ENCODE measurements around the gene SCAPER.
"Not testable (repeated sequence)": the region's sequence is repeated elsewhere in the genome, so short reads cannot be mapped to it uniquely, and the experiment has no call there.

The SCAPER gene

DNA sequence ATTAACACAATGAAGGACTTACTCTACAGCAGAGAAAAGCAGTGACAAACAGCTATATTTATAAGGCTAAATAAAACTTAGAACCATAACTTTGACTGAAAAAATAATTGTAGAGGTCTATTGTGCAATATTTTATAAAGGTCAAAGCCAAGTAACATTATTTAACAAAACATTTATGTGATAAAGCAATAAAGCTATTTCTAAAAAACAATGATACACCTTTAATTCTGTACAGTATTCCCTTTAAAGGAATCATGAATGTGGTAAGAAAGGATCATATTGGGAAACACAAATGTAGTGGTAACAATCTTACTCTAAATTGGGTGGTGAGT, 332.2 kb downstream of the SCAPER start:
- no peak for DNase-seq (ENCODE audit: low read depth)

- no peak for DNase-seq (ENCODE audit: low read depth)
These were observed 338.9 kb downstream of the SCAPER start for GRCh38 chr15:76566276-76566675.

DNA sequence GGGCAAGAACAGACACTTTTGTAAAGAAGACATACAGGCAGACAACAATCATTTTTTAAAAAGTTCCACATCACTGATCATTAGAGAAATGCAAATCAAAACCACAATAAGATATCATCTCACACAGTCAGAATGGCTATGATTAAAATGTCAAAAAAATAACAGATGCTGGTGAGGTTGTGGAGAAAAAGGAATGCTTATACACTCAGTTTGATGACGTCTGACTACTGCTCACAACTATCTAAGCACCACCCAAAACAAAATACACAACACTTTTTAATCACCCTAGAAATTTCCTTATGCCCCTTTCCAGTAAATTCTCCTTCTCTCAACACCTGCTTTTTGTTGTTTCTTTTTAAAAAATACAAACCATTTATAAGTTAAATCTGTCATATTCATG, 339.8 kb downstream of the SCAPER start:
- DNase-seq (ENCODE audit: low read depth), result no peak

DNA sequence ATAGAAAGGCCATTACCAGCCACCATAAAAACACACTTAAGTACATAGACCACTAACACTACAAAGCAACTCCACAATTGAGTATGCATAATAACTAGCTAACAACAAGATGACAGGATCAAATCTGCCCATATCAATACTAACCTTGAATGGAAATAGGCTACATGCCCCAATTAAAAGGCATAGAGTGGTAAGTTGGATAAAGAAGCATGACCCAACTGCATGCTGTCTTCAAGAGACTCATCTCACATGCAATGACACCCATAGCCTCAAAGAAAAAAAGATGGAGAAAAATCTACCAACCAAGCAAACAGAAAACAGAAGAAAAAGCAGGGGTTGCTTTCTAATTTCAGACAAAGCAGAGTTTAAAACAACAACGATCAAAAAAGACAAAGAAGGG, 349.9 kb downstream of the SCAPER start:
- no peak for DNase-seq (ENCODE audit: low read depth)

DNA sequence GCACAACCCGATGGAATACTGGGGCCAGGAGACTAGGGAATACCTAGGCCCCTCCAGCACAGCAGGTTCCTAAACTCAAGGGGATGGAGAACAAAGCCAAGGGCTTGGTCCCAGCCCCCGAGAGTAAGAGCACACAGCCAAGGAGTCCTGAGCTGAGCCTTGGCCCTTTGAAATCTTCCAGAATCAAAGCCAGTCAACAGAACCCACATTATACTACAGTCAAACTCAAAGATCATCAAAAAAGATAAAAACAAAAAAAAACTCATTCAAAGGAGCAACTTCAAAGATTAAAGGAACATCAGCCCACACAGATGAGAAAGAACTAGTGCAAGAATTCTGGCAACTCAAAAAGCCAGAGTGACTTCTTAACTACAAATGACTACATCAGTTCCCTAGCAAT, 351.6 kb downstream of the SCAPER start:
- no peak for DNase-seq (ENCODE audit: low read depth)

- no peak for DNase-seq (ENCODE audit: low read depth)
These were observed 352.0 kb downstream of the SCAPER start for GRCh38 chr15:76553102-76553501.

GRCh38 chr15:76546805-76547204, 358.3 kb downstream of the SCAPER start:
- no peak for DNase-seq (ENCODE audit: low read depth)

- no peak for DNase-seq (ENCODE audit: low read depth)
These were observed 371.1 kb downstream of the SCAPER start for GRCh38 chr15:76533995-76534394.

DNA sequence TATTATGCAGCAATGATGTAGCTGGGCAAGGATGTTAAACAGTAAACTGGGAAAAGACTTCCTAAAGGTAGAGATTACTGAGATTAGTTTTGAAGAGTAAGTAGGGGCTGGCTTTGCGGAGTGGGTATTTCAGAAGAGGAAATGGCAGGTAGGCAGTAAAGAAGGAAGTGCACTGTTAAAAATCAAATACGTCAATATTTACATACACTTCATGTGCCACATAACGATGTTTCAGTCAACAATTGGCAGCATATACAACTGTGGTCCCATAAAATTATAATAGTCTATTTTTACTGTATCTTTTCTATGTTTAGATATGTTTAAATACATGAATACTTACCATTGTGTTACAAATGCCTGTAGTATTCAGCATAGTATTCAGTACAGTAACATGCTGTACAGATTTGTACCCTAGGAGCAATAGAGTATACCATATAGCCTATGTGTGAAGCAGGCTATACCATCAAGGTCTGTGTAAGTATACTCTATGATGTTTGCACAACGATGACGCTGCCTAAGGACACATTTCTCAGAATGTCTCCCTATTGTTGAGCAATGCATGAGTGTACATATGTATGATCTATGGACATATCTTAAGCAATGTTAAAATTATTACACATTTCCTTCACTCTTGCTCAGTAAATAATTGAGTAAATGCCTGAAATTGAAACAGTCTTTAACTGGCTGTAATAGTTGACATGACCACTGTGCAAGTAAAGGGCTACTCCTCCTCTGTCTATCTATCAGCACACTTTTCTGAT, 371.9 kb downstream of the SCAPER start:
- DNase-seq (ENCODE audit: low read depth), result no peak

DNA sequence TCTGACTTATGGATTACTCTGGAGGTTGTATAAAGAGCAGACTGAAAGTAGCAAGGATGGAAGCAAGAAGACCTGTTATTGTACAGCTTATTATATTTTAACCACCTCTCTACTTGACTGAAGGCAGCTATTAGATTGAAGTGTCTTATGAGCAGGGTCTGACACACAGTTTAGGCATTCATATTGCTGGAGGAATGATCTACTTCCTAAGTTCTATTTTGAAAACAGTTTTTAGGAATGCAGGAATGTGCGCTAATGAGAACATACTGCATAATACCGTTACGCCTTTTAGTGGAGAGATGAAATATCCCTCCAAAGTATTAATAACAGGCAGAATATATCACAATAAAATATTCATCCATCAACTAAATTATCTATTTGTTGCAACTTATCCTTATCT, 375.2 kb downstream of the SCAPER start:
- DNase-seq (ENCODE audit: low read depth), result peak; percentile 23

GRCh38 chr15:76526111-76526510, 379.0 kb downstream of the SCAPER start:
- no peak for DNase-seq (ENCODE audit: low read depth)

GRCh38 chr15:76517910-76518309, 387.2 kb downstream of the SCAPER start:
- DNase-seq (ENCODE audit: low read depth), result no peak

- no peak for DNase-seq (ENCODE audit: low read depth)
These were observed 390.9 kb downstream of the SCAPER start for GRCh38 chr15:76514282-76514681.

DNA sequence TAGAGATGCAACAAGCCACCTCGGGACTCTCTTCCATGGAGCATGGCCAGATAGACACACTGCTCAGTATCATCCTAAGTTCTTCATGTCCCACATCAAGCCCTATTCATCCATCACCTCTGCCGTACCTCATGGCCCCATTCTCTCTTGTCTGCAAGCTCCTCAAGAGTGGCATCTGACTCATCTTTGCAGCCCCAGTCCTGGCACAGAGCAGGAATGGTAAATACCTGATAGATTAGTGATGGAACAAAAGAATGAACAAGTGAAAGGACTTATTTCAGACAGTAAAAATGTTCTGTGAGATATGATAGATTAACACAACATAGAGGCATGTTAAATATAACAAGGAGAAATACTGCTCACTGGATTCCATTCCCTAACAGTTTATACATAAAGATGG, 392.2 kb downstream of the SCAPER start:
- DNase-seq (ENCODE audit: low read depth), result no peak

GRCh38 chr15:76510663-76511062, 394.5 kb downstream of the SCAPER start:
- not testable (repeated sequence) for DNase-seq (ENCODE audit: low read depth)

GRCh38 chr15:76503804-76504203, 401.3 kb downstream of the SCAPER start:
- no peak for DNase-seq (ENCODE audit: low read depth)

DNA sequence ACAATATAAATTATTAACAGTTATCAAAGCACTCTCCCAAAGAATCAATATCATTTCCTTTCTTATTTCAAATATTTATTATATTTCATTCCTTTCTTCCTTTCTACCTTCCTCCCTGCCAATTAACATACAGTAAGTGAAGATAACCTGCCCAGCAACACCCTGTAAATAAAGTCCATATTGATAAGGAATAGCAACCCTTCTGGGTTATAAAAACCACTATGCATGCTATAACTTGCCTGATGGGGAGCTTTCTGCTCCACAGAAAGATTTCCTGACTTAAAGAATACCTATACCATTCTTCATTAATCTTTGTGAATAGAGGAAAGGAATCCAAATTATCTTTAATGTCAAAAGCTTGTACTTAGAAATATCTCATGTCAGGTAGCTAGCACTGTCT, 402.0 kb downstream of the SCAPER start:
- no peak for DNase-seq (ENCODE audit: low read depth)

GRCh38 chr15:76502678-76503077, 402.5 kb downstream of the SCAPER start:
- DNase-seq (ENCODE audit: low read depth), result no peak

- DNase-seq (ENCODE audit: low read depth), result not testable (repeated sequence)
These were observed 403.0 kb downstream of the SCAPER start for GRCh38 chr15:76502185-76502584.

- DNase-seq (ENCODE audit: low read depth), result peak; percentile 10
These were observed 403.4 kb downstream of the SCAPER start for GRCh38 chr15:76501726-76502125.

- DNase-seq (ENCODE audit: low read depth), result no peak
These were observed 404.1 kb downstream of the SCAPER start for GRCh38 chr15:76501011-76501410.

DNA sequence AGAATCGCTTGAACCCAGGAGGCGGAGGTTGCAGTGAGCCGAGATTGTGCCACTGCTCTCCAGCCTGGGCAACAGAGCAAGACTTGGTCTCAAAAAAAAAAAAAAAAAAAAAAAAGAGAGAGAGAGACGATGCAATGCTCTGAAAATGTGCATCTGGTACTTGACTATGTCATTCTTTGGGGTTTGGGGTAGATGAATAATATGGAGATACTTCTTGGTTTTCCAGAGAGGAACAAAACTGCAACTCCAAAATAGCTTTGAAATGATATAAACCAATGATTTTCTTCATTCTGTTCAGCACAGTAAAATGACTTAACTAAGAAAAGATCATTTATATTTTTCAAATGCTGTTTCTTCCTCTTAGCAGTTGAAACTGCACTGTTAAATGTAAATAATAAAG, 409.7 kb downstream of the SCAPER start:
- DNase-seq (ENCODE audit: low read depth), result no peak

DNA sequence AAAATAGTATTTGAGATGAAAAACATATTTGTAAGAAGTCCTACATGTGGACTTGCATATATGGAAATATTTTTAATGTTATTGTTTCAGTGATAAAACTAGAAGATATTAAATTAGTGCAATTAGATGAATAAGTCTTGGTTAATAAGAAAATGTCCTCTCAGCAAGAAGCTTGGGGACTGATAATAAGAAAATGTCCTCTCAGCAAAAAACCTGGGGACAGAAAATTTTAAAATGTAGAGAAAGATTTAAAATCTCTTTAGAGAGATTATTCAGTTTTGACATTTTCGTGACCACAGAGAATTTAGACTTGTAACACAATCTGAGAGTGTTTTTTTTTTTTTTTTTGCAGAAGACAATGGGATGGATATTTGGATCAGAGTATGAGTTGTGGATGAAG, 412.6 kb downstream of the SCAPER start:
- no peak for DNase-seq (ENCODE audit: low read depth)

GRCh38 chr15:76483752-76484151, 421.4 kb downstream of the SCAPER start:
- no peak for DNase-seq (ENCODE audit: low read depth)

DNA sequence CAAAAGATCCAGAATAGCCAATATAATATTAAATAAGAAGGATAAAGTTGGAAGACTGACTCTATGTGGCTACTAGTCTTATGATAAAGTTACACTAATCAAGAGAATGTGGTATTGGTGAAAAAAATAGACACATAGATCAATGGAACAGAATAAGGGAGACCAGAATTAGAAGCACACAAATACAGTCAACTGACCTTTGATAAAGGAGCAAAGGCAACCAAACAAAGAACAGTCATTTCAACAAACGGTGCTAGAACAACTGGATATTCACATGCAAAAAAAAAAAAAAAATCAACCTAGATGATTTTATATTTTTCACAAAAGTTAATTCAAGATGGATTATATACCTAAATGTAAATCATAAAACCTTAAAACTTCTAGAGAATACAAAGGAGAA, 422.1 kb downstream of the SCAPER start:
- no peak for DNase-seq (ENCODE audit: low read depth)
